HEK293 (cell line): ENCODE data around the gene PRPF6.

ENCODE experiments used
- CTCF ChIP-seq: fragments of 450-650 bp; formaldehyde crosslinking; IDR thresholded peaks from 2 replicates; pipeline ENCODE4 v1.5.1; 2016; ENCODE audit warnings: missing biosample characterization, missing genetic modification characterization
- ZNF341 ChIP-seq: fragments of 450-650 bp; formaldehyde crosslinking; IDR thresholded peaks from 2 replicates; pipeline ENCODE4; 2016; ENCODE audit warnings: low read depth, missing biosample characterization, missing genetic modification characterization
- ZNF747 ChIP-seq: fragments of 450-650 bp; formaldehyde crosslinking; IDR thresholded peaks from 2 replicates; pipeline ENCODE4 v1.5.1; 2016; ENCODE audit warnings: missing biosample characterization, missing genetic modification characterization

- TF ChIP-seq ZNF747 (tag by site-specific recombination) (no peak), ZNF341 (tag by site-specific recombination) (peak; percentile 70), CTCF (no peak)
Measured at GRCh38 chr20:64003960-64004725, 23.2 kb downstream of the PRPF6 start.
